GM12873 (cell line): Measurements from ENCODE around the gene UTP25.

Source experiments
- CTCF ChIP-seq: IDR thresholded peaks from 2 replicates; pipeline ENCODE4 v1.5.1; 2012; ENCODE audit warnings: low read depth, mild to moderate bottlenecking, moderate library complexity, low read length, control low read depth; ENCODE audit not compliant: insufficient read depth; ENCODE audit errors: missing control alignments

Gene UTP25

DNA sequence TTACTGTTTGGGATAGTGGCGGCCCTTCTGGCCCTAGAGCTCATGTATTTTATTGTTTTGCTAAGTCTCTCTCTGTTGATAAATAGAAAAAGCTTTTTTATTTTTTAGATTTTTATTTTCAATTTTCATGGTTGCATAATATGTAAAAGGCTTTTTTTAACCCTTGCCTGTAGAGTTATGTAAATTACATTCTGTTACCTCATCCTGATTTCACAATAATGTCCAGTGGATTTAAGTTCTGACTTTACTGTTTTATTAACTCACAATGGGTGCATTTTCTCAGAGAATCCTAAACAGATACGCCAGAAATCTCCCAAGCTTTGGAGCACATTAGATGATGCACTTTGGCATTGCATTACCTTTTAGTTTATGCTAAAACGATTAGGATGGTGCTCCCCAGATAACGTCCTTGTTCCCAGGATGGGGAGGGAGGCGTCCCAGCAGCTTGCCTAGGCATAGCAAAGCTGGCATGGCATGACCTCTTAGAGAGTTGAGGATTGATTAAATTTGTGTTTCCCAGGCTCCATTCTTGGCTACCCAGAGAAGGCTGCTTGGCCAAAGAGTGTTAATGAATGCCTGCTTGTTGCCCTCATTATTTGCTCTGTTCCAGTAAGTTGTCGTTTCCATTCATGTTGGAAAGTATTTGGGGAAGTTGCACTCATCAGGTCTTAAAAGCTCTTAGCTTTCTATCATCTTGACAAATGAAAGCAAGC, 17.1 kb downstream of the UTP25 start:
- TF ChIP-seq CTCF = no peak

GRCh38 chr1:209845408-209845725, 17.6 kb downstream of the UTP25 start:
- TF ChIP-seq CTCF = no peak

DNA sequence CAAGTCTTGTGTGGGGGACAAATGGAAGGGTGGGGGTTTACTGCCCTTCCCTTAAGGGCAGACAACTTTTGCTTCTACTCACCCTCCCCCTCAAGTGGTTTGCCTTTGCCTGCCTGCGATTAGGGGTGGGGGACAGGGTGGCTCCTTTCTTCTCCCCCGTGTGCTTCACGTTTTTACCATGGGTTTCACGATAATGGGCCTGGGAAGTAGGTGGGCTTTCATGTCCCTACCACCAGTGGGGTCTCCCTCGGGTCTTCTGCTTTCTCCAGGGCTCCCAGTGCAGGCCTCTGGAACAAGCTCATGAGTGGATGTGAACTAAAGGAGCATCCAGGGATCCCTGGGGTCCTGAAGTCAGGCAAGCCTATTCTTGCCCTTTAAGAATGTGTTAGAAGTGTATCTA, 21.6 kb downstream of the UTP25 start:
- no peak for TF ChIP-seq CTCF

DNA sequence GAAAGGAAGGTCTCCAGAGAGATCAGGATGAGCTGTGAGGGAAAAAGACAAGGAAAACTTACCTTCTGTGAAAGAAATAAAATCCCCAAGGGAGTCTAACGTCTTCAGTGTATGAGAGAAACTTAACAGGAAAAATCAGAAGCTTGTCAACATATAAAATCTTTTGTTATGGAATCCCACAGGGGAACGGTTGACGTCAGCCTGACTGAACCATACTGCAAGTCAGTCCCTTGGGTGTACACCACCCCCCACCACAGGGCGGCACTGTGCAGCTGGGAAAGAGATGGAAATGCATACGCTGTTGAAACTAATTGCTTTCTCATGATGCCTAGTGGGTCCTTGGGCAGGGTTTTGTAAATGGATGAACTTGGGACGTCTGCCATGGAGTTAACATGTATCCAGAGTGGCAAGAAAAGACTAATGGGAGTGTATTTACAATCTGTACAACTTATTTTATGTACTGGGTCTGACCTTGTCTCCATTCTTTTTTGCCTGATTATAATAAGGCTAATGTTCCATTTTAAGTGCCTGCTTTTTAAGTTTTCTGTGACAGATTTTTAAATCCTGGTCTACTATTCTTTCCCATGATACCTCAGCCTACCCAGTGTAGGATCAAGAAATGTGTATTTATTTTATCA, 22.7 kb downstream of the UTP25 start:
- TF ChIP-seq CTCF = peak; percentile 62

DNA sequence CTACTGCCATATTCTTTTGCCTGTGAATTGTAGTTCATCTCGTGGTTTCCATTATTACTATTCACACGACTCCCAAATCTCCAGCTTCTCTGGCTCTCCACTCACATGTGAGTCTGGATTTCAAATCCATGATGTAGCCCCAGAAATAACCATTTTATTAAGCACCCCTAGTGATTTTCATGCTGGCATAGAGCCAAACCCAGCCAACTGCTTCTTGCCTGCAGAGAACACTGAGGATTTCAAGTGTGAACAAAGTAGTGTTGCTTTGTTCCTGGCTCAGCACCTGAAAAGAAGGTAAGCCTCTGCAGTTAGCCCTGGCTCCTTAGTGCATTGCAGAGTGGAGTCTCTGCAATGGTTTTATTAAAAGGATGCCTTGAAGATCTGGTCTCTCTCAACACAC, 25.9 kb downstream of the UTP25 start:
- no peak for TF ChIP-seq CTCF

DNA sequence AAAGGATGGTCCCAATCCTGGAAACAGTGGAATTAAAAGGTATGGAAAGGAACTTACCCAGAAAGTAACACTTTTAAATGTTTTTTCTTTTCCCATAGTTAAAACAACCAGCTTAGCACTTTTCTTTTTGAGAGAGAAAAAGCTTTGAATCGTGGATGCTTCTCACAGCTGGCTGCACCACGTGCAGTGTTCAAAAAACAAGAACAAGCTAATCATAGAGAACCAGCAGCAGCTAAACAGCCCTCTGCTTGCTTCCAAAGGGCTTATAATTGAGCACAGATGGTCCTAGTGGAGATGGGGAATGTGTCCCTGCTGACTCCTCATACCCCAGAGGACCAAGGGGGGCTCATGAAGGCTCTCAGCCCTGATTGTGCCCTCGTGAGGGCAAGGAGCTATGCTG, 26.4 kb downstream of the UTP25 start:
- no peak for TF ChIP-seq CTCF

GRCh38 chr1:209855006-209855405, 27.2 kb downstream of the UTP25 start:
- no peak for TF ChIP-seq CTCF
